NCI-H510A treated with DMSO at 0.1 percent for 48 hours (cell line): ENCODE data around the gene RPTN.
"Not testable (repeated sequence)": the region's sequence is repeated elsewhere in the genome, so short reads cannot be mapped to it uniquely, and the experiment has no call there.

Experiments used
- DNase-seq: peaks from one replicate; lab custom pipeline; 2025; lab: John Stamatoyannopoulos, UW

Gene RPTN

GRCh38 chr1:152165286-152166077 is 6.5 kb upstream of the RPTN start:
- no peak for DNase-seq

GRCh38 chr1:152164517-152165136 is 5.6 kb upstream of the RPTN start:
- no peak for DNase-seq

GRCh38 chr1:152162792-152163463 is 3.9 kb upstream of the RPTN start:
- no peak for DNase-seq

- DNase-seq = no peak
Measured at GRCh38 chr1:152160576-152160975, 1.5 kb upstream of the RPTN start.

GRCh38 chr1:152153996-152154395 is 5.0 kb downstream of the RPTN start:
- DNase-seq = no peak

- DNase-seq = no peak
Measured at GRCh38 chr1:152151646-152152045, 7.4 kb downstream of the RPTN start.

- DNase-seq = no peak
Measured at GRCh38 chr1:152148981-152149380, 10.0 kb downstream of the RPTN start.

GRCh38 chr1:152148051-152148450 is 11.0 kb downstream of the RPTN start:
- DNase-seq = no peak

- no peak for DNase-seq
Measured at GRCh38 chr1:152145769-152146168, 13.3 kb downstream of the RPTN start.

GRCh38 chr1:152144674-152145183 is 14.3 kb downstream of the RPTN start:
- not testable (repeated sequence) for DNase-seq

GRCh38 chr1:152143150-152143887 is 15.7 kb downstream of the RPTN start:
- DNase-seq = no peak

GRCh38 chr1:152141971-152142584 is 16.9 kb downstream of the RPTN start:
- no peak for DNase-seq

GRCh38 chr1:152137215-152137614 is 21.8 kb downstream of the RPTN start:
- no peak for DNase-seq

GRCh38 chr1:152130186-152130585 is 28.8 kb downstream of the RPTN start:
- no peak for DNase-seq

- DNase-seq = no peak
Measured at GRCh38 chr1:152127673-152128072, 31.4 kb downstream of the RPTN start.

GRCh38 chr1:152125834-152126443 is 33.1 kb downstream of the RPTN start:
- DNase-seq = no peak

- DNase-seq = no peak
Measured at GRCh38 chr1:152118915-152119314, 40.1 kb downstream of the RPTN start.

GRCh38 chr1:152115344-152115743 is 43.7 kb downstream of the RPTN start, which contains the start of gene TCHH:
Gene TCHH (minus strand): TSS chr1:152115444. CDS start chr1:152114080, 1,364 bp downstream.
- no peak for DNase-seq

- DNase-seq = no peak
Measured at GRCh38 chr1:152112885-152113432, 46.1 kb downstream of the RPTN start.

GRCh38 chr1:152112101-152112884 is 46.7 kb downstream of the RPTN start:
- no peak for DNase-seq
